AG04449 (cell line): ENCODE results near the gene THEM5.
A peak's percentile ranks its signal among the peaks of the same experiment; 100 is the strongest.

Experiments used
- CTCF ChIA-PET: fragments of 350-600 bp; formaldehyde crosslinking; extraction: SDS; loops from one replicate; lab custom pipeline; 2021; ENCODE audit warnings: antibody characterized with exemption; lab: Yijun Ruan, JAX
- POLR2A ChIA-PET: fragments of 400-600, 350-600 bp; formaldehyde crosslinking; extraction: SDS; loops from one replicate; lab custom pipeline; 2020; ENCODE audit warnings: antibody characterized with exemption, inconsistent platforms; lab: Yijun Ruan, JAX
- DNase-seq: peaks from one replicate; pipeline ENCODE4 v3.0.0-alpha.2; 2010; ENCODE audit warnings: low read depth, low spot score
- H3K4me3 ChIP-seq: 2 replicates; pipeline ENCODE4 v1.5.1; 2011; ENCODE audit warnings: low read depth, mild to moderate bottlenecking, control low read depth, low read length
- TF ChIP-seq, protein P1 (sequence below): IDR thresholded peaks from one replicate; pipeline ENCODE4 v1.5.1; 2011; ENCODE audit warnings: mild to moderate bottlenecking, moderate library complexity, low read length, control low read depth, inconsistent platforms; ENCODE audit not compliant: insufficient read depth; ENCODE audit errors: missing control alignments

THEM5 gene

DNA sequence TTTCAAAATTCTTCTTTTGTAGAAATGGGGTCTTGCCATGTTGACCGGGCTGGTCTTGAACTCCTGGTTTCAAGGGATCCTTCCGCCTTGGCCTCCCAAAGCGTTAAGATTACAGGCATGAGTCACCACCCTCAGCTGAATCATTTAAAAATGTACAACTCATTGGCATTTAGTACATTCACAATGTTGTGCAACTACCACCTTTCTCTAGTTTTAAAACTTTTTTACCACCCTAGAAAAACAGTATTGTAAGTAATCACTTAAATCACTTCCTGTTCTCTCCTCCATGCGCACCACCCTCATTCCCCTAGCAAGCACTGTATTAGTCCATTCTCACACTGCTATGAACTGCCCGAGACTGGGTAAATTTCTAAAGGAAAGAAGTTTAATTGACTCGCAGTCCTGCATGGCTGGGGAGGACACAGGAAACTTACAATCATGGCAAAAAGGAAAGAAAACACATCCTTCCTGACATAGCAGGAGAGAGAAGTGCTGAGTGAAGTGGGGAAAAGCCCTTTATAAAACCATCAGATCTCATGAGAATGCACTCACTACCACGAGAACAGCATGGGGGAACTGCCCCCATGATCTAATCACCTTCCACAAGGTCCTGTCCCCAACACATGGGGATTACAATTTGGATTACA lies 14.4 kb upstream of the THEM5 start:
- CTCF ChIA-PET: no interaction called here
- peak; percentile 33 for DNase-seq
- TF ChIP-seq, protein P1, sequence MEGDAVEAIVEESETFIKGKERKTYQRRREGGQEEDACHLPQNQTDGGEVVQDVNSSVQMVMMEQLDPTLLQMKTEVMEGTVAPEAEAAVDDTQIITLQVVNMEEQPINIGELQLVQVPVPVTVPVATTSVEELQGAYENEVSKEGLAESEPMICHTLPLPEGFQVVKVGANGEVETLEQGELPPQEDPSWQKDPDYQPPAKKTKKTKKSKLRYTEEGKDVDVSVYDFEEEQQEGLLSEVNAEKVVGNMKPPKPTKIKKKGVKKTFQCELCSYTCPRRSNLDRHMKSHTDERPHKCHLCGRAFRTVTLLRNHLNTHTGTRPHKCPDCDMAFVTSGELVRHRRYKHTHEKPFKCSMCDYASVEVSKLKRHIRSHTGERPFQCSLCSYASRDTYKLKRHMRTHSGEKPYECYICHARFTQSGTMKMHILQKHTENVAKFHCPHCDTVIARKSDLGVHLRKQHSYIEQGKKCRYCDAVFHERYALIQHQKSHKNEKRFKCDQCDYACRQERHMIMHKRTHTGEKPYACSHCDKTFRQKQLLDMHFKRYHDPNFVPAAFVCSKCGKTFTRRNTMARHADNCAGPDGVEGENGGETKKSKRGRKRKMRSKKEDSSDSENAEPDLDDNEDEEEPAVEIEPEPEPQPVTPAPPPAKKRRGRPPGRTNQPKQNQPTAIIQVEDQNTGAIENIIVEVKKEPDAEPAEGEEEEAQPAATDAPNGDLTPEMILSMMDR: no peak
- no peak overlapping the region for H3K4me3 ChIP-seq
- POLR2A ChIA-PET: no interaction called here

DNA sequence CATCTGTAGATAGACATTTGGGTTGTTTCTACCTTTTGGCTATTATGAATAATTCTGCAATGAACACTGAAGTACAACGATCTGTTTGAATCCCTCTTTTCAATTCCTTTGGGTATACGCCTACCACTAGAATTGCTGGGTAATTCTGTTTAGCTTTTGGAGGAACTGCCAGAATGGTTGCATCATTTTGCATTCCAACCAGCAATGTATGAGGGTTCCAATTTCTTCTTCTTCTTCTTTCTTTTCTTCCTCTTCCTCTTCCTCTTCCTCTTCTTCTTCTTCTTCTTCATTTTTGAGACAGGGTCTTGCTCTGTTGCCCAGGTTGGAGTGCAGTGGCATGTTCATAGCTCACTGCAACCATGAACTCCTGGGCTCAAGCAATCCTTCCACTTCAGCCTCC lies 13.8 kb upstream of the THEM5 start:
- CTCF ChIA-PET: no interaction called here
- POLR2A ChIA-PET: no interaction called here
- TF ChIP-seq, protein P1: no peak
- H3K4me3 ChIP-seq: no peak overlapping the region
- DNase-seq: no peak

DNA sequence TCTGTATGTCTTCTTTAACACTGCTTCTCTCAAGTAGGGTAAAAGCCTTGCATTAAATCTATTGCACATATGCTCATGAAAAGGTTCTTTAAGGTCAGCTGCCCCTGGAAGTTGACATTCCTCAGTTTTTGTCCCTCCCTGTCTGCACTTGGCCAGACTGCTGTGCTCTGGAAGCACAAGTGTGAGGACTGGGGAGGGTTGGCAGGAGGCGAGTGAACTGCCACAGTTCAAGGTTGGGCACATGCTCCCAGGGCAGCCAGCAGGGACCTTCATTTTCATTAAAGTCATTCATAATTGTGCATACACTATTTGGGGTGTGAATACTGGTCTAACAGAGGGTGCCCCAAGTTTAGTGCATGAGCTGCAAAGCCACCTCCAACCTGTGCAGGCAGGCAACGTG lies 10.9 kb upstream of the THEM5 start:
- TF ChIP-seq, protein P1: no peak
- ChIA-PET POLR2A (interaction anchor here (0.5 kb wide), 1 partner anchor 1925 kb away, joined by 4 read pairs; no protein-coding TSS in a partner anchor), CTCF (no interaction called here)
- no peak overlapping the region for H3K4me3 ChIP-seq
- DNase-seq: no peak

DNA sequence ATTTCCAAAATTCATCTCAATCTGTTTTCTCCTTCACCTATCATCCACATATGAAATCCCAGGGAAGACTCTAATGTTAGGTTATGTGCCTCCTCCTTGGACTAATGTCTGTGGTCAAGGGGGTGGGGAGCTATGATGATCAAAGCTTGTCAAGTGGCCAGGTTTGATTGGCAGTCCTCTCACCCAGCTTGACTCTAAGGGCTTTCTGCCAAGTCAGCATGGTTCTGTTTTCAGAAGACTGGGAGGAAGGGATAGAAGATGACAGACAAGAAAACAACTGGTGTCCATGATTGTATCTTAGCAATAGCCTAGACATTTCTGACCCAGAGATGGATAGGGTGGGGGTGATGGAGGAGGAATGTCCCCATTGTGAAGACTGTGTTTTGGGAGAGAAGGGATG lies 9.1 kb upstream of the THEM5 start:
- TF ChIP-seq, protein P1: no peak
- POLR2A ChIA-PET: no interaction called here
- no peak overlapping the region for H3K4me3 ChIP-seq
- CTCF ChIA-PET: no interaction called here
- DNase-seq: no peak

DNA sequence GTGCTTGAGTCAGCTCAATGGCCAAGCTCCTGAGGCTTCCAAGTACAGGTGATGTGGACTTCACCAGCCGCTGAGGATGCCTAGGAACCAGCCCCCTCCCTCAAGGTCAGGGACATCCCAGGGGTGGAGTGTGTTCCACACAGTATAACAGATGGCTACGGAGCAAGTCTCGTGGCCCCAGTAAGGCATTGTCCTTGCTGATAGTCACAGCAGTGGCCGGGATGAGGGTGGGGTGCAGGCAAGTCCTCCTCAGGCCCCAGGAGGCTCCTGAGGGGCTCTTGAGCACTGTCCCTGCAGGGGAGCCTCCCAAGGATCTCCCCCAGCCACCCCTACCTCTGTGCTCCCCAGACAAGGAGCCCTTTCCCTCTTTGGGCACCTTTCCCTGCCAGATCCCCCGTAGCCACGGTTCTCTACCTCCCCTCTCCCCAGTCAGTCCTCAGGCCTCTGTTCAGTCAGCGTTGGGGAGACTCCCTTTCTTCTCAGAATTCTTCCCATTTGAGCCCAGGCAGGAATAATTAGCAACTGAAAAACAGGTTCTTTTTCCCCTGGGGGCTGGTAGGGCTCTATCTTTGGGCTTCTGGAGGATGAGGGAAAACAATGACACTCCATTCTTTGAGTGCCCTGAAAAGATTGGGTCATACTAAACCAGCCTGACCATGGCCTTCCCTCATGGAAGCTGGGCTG lies 7.1 kb upstream of the THEM5 start:
- POLR2A ChIA-PET: no interaction called here
- H3K4me3 ChIP-seq: no peak overlapping the region
- TF ChIP-seq, protein P1: no peak
- DNase-seq: no peak
- CTCF ChIA-PET: interaction anchor here (1.1 kb wide), 1 partner anchor 22 kb away, joined by 3 read pairs; no protein-coding TSS in a partner anchor

DNA sequence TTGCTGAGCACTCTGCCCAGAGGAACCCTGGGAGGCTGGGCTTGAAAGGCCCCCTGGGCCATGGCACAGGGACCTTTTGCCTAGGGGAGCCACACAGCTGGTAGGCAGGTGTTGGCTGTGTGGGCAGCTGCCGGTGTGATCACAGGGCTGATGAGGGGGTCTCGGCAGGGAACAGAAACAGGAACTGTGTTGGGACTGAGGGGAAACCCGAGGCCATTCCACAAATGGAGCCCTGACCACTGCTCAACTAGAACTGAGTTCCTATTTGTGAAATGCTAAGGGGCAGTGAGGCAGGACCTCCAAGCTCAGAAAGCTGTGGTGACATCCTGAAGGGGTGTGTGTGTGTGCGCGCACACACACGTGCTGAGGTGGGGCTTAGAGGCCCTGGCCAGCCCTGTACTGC lies 6.4 kb upstream of the THEM5 start:
- no peak overlapping the region for H3K4me3 ChIP-seq
- CTCF ChIA-PET: interaction anchor here (0.9 to 1.2 kb wide), 2 partner anchors 14 to 167 kb away, joined by 3 to 4 read pairs; no protein-coding TSS in a partner anchor
- POLR2A ChIA-PET: no interaction called here
- no peak for DNase-seq
- TF ChIP-seq, protein P1: no peak
